Lower lobe of right lung (tissue), 2 donors: Measurements from ENCODE around the gene RBFOX1. TPM values are rescaled to one million over a fixed set of nuclear protein-coding genes. Genes with fewer than 3 reads are reported as not detected.

Experiments
- ATAC-seq, 2 donors: fragments of 200-7000 bp; cut with Tn5 transposase; one replicate each; pipeline ENCODE4 v1.9.1; 2020 to 2022; ENCODE audit warnings: mild to moderate bottlenecking in 2 of 2, moderate library complexity in 2 of 2
- DNase-seq: peaks from one replicate; pipeline ENCODE4 v3.0.0-alpha.2; 2020
- H3K27ac ChIP-seq: fragments of 200-600 bp; one replicate; pipeline ENCODE4 v1.8.0; 2022
- H3K27me3 ChIP-seq: fragments of 200-600 bp; one replicate; pipeline ENCODE4 v1.8.0; 2022; ENCODE audit warnings: low read depth
- H3K36me3 ChIP-seq: fragments of 200-600 bp; one replicate; pipeline ENCODE4 v1.8.0; 2022; ENCODE audit warnings: mild to moderate bottlenecking
- H3K4me1 ChIP-seq: fragments of 200-600 bp; one replicate; pipeline ENCODE4 v1.8.0; 2022
- H3K4me3 ChIP-seq: fragments of 200-600 bp; one replicate; pipeline ENCODE4 v1.8.0; 2022; ENCODE audit warnings: mild to moderate bottlenecking
- H3K9me3 ChIP-seq: fragments of 200-600 bp; one replicate; pipeline ENCODE4 v1.8.0; 2022
- intact Hi-C: fragments of 100-400 bp; cut with DNase I; formaldehyde crosslinking; loops from one replicate; pipeline ENCODE4 v1.11.0; 2022
- total RNA-seq: library from RNA; stranded (reverse); fragmentation: NEBNext Ultra II Directional; extraction: Animal tissue kit (Norgen Biotek cat#: 25700); gene quantifications from one replicate; pipeline ENCODE4 v1.2.1, GENCODE V29; 2021
- TF ChIP-seq, protein P1 (sequence below): fragments of 200-600 bp; IDR thresholded peaks from one replicate; pipeline ENCODE4 v1.8.0; 2022; ENCODE audit warnings: antibody characterized with exemption, mild to moderate bottlenecking
- donor health status: DM: no; HTN: yes; CAD: no; lungs with severe emphysema.

Gene RBFOX1
- total RNA-seq, 1 donor from 2014 or later = not detected

GRCh38 chr16:7640334-7640733, 307.7 kb downstream of the RBFOX1 start:
- ATAC-seq (no peak), DNase-seq (no peak)
- no peaks in the 10 kb centered on the region for H3K4me1 ChIP-seq
- intact Hi-C loops = no loop called here
- no peak overlapping the region for H3K4me3 ChIP-seq
- no peaks in the 10 kb centered on the region for H3K27me3 ChIP-seq
- TF ChIP-seq, protein P1, sequence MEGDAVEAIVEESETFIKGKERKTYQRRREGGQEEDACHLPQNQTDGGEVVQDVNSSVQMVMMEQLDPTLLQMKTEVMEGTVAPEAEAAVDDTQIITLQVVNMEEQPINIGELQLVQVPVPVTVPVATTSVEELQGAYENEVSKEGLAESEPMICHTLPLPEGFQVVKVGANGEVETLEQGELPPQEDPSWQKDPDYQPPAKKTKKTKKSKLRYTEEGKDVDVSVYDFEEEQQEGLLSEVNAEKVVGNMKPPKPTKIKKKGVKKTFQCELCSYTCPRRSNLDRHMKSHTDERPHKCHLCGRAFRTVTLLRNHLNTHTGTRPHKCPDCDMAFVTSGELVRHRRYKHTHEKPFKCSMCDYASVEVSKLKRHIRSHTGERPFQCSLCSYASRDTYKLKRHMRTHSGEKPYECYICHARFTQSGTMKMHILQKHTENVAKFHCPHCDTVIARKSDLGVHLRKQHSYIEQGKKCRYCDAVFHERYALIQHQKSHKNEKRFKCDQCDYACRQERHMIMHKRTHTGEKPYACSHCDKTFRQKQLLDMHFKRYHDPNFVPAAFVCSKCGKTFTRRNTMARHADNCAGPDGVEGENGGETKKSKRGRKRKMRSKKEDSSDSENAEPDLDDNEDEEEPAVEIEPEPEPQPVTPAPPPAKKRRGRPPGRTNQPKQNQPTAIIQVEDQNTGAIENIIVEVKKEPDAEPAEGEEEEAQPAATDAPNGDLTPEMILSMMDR = no peak
- no peak overlapping the region for H3K27ac ChIP-seq
- no peaks in the 10 kb centered on the region for H3K9me3 ChIP-seq
- H3K36me3 ChIP-seq = no peaks in the 10 kb centered on the region

DNA sequence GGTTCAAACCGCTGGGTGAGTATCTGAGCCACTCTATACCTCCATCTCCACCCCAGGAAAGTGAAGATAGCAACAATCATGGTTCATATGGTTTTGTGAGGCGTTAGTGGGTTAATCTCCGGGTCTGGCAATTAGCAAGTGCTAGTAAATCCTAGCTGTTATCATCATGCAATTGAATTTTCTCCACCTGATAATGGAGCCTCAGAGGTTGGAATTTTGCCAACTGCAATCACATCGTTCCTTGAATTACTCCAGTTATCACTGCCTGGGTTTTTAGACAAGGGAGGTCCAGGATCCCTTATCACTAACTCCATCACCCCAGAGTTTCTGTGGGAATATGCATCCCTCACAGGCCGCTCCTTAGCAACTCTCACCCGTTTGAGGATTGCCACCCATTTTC, 311.5 kb downstream of the RBFOX1 start:
- DNase-seq (no peak), ATAC-seq (no peak)
- TF ChIP-seq, protein P1 = no peak
- intact Hi-C loops = no loop called here
- H3K27ac ChIP-seq = no peak overlapping the region
- no peaks in the 10 kb centered on the region for H3K36me3 ChIP-seq
- no peaks in the 10 kb centered on the region for H3K4me1 ChIP-seq
- no peaks in the 10 kb centered on the region for H3K27me3 ChIP-seq
- no peak overlapping the region for H3K4me3 ChIP-seq
- H3K9me3 ChIP-seq = no peaks in the 10 kb centered on the region

DNA sequence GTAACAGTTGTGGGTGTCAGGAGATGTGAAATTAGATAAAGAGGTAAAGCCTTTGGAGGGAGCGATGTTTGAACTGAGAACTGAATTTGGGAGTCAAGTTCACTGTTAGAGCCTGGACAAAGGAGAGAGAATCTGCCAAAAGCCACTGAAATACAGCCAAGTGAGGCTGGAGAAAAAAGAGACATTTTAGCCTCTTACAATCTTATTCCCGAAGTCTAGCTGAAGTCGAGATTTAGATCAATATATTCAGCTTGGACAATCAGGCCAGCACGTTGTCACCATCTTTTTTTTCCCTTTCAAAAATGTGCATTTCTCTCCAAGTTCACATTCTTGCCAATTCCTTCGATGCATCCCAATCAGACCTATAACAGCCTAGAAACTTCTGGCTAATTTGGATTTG, 312.2 kb downstream of the RBFOX1 start:
- intact Hi-C loops = no loop called here
- Histone ChIP-seq H3K9me3 (no peaks in the 10 kb centered on the region), H3K4me3 (no peak overlapping the region), H3K36me3 (no peaks in the 10 kb centered on the region), H3K4me1 (no peaks in the 10 kb centered on the region), H3K27ac (no peak overlapping the region), H3K27me3 (no peaks in the 10 kb centered on the region)
- no peak for ATAC-seq
- TF ChIP-seq, protein P1 = no peak
- no peak for DNase-seq

DNA sequence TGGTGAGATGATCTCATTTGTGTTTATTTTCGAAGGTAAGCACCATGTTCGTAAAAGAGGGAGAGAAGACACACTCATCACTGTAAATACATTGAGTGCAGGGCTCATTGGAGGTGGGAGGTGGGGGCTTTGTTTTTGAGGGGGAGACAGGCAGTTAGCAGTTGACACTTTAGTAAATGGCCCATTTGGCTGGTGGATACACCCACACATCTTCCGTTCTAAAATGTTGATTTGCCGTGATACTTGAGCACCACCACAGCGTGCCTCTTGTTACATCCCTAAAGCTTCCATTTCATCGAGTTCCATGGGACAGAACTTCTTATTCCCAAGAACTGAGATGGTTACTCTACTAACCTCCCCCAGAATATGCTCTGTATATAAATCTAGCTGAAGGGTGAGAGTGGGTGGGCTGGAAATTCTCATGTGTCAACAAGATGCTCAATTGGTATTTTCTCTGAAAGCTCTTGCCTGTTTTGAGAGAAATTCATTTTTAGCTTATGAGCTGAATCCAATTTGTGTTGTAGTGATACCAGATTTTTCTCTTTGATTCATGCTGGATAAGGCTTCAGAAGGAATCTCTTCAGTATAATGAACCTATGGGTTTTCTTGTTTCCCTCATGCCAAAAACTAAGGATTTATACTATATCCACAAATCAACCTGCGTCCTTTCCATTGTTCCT, 314.3 kb downstream of the RBFOX1 start:
- intact Hi-C loops = no loop called here
- DNase-seq (no peak), ATAC-seq (no peak)
- Histone ChIP-seq H3K4me3 (no peak overlapping the region), H3K9me3 (no peaks in the 10 kb centered on the region), H3K36me3 (no peaks in the 10 kb centered on the region), H3K27ac (no peak overlapping the region), H3K27me3 (no peaks in the 10 kb centered on the region), H3K4me1 (no peaks in the 10 kb centered on the region)
- TF ChIP-seq, protein P1 = no peak

DNA sequence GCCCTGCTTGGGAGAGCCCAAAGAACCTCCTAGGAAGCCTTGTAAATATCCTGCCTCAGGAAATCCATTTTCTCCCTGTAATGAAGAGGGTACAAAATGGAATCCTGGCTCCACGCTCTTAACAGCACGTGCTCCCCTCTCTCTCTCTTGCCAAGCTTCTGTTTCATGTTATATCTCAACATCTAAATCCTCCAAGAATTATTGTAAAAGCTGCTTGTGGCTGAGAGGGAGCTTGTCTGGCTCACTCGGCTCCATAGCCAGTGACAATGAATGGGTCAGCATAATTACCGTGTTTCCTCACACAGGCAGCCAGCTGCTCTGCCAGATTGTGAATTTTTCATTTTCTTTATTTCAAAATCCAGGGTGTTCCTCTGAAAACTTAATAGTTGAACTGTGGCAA, 317.8 kb downstream of the RBFOX1 start:
- Histone ChIP-seq H3K27me3 (no peaks in the 10 kb centered on the region), H3K9me3 (no peaks in the 10 kb centered on the region), H3K4me3 (no peak overlapping the region), H3K36me3 (no peaks in the 10 kb centered on the region), H3K4me1 (no peaks in the 10 kb centered on the region), H3K27ac (no peak overlapping the region)
- intact Hi-C loops = no loop called here
- ATAC-seq (no peak), DNase-seq (no peak)
- TF ChIP-seq, protein P1 = no peak
